Right lobe of liver (tissue), 6 donors: ENCODE data around the gene NAP1L1. TPM values are rescaled to one million over a fixed set of nuclear protein-coding genes. Genes with fewer than 3 reads are reported as not detected.

Experiments used
- ATAC-seq, 4 donors: fragments of 200-7000 bp; cut with Tn5 transposase; one replicate each; pipeline ENCODE4 v1.9.1; 2020; ENCODE audit warnings: mild to moderate bottlenecking in 4 of 4, moderate library complexity in 4 of 4
- DNase-seq, 3 donors: peaks; one replicate each; pipeline ENCODE4 v3.0.0-alpha.2; 2020
- H3K27ac ChIP-seq, 3 donors: fragments of 200-600 bp; one replicate each; pipeline ENCODE4 v1.8.0; 2022
- H3K27me3 ChIP-seq, 2 donors: fragments of 200-600 bp; one replicate each; pipeline ENCODE4 v1.8.0; 2022
- H3K36me3 ChIP-seq, 4 donors: fragments of 200-600 bp; sonication (generic) in 1 of 4; one replicate each; pipeline versions ENCODE4 v1.5.1 to v1.8.0; 2017 to 2022; ENCODE audit warnings: control low read depth in 1 of 4
- H3K4me1 ChIP-seq, 4 donors: fragments of 200-600 bp; sonication (generic) in 1 of 4; one replicate each; pipeline versions ENCODE4 v1.5.1 to v1.8.0; 2017 to 2022; ENCODE audit warnings: control low read depth in 1 of 4
- H3K4me3 ChIP-seq, 3 donors: fragments of 200-600 bp; one replicate each; pipeline ENCODE4 v1.8.0; 2022
- H3K9me3 ChIP-seq, 4 donors: fragments of 200-600 bp; sonication (generic) in 1 of 4; one replicate each; pipeline versions ENCODE4 v1.5.1 to v1.8.0; 2017 to 2022; ENCODE audit warnings: control low read depth in 1 of 4
- POLR2A ChIP-seq: fragments of 450-650 bp; IDR thresholded peaks from one replicate; pipeline ENCODE4 v1.6.1; 2017; ENCODE audit warnings: antibody characterized with exemption, mild to moderate bottlenecking
- WGBS: methylation state at CpG from one replicate; pipeline ENCODE4 v1.1.6; 2018; ENCODE audit warnings: low coverage, low lambda C conversion rate; ENCODE audit not compliant: insufficient coverage; ENCODE audit errors: missing lambda C conversion rate; 5-methylcytosine and 5-hydroxymethylcytosine counted together
- intact Hi-C, 2 donors: fragments of 100-400 bp; cut with DNase I; formaldehyde crosslinking; loops; one replicate each; pipeline versions ENCODE4 v1.11.2 to v1.14.1; 2022
- total RNA-seq, 6 experiments: library from RNA; depleted of rRNA in 2 of 6; stranded (reverse); fragments of >200 nt in 2 of 6; fragmentation: NEBNext Ultra II Directional in 3 of 6; extraction: Animal tissue kit (Norgen Biotek cat#: 25700) in 3 of 6; gene quantifications; one replicate each; pipeline versions ENCODE4 v1.1.0 to v1.2.4, GENCODE V29; 2016 to 2023
- TF ChIP-seq, protein P1 (sequence below), 4 donors: fragments of 200-600 bp in 3 of 4; fragments of 450-650 bp in 1 of 4; IDR thresholded peaks; one replicate each; pipeline versions ENCODE4 v1.5.1 to v1.8.0; 2016 to 2022; ENCODE audit warnings: antibody characterized with exemption in 4 of 4, mild to moderate bottlenecking in 2 of 4
- donor health status: DM: no; HTN: yes; CAD: no.
- donor health status: DM: no; HTN: no; CAD: no.
- donor health status: DM: no; HTN: no; CAD: no.
- donor health status: DM: no; HTN: yes; CAD: no.
- donor health status: DM: no; HTN: yes; CAD: no.

The NAP1L1 gene
- total RNA-seq, 6 experiments from 2014 or later: 61.9 to 99.1 (median 81.5) TPM

DNA sequence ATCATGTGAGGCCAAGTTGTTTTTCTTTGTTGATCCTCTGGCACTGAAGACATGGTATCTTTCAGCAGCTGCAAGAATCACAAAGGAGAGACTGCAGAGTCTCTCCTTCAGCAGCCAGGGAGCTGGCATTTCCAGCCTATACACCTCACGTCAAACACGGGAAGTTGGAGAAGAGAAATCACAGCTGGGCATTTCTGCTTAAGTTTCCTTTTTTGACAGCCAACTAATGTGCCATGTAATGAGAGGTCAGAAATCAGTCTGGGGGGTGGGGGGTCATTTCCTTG lies 81.2 kb downstream of the NAP1L1 start:
- Histone ChIP-seq H3K9me3 (no peaks in the 10 kb centered on the region), H3K4me3 (no peak overlapping the region), H3K4me1 (no peaks in the 10 kb centered on the region), H3K36me3 (no peaks in the 10 kb centered on the region), H3K27ac (no peak overlapping the region), H3K27me3 (no peaks in the 10 kb centered on the region)
- intact Hi-C loops: no loop called here
- ATAC-seq (no peak), DNase-seq (no peak)
- 89% methylated on average over 2 of the region's 2 CpGs for WGBS
- TF ChIP-seq, protein P1, sequence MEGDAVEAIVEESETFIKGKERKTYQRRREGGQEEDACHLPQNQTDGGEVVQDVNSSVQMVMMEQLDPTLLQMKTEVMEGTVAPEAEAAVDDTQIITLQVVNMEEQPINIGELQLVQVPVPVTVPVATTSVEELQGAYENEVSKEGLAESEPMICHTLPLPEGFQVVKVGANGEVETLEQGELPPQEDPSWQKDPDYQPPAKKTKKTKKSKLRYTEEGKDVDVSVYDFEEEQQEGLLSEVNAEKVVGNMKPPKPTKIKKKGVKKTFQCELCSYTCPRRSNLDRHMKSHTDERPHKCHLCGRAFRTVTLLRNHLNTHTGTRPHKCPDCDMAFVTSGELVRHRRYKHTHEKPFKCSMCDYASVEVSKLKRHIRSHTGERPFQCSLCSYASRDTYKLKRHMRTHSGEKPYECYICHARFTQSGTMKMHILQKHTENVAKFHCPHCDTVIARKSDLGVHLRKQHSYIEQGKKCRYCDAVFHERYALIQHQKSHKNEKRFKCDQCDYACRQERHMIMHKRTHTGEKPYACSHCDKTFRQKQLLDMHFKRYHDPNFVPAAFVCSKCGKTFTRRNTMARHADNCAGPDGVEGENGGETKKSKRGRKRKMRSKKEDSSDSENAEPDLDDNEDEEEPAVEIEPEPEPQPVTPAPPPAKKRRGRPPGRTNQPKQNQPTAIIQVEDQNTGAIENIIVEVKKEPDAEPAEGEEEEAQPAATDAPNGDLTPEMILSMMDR (IDR thresholded peaks at IDR 0.05): no peak
- no peak for TF ChIP-seq POLR2A

DNA sequence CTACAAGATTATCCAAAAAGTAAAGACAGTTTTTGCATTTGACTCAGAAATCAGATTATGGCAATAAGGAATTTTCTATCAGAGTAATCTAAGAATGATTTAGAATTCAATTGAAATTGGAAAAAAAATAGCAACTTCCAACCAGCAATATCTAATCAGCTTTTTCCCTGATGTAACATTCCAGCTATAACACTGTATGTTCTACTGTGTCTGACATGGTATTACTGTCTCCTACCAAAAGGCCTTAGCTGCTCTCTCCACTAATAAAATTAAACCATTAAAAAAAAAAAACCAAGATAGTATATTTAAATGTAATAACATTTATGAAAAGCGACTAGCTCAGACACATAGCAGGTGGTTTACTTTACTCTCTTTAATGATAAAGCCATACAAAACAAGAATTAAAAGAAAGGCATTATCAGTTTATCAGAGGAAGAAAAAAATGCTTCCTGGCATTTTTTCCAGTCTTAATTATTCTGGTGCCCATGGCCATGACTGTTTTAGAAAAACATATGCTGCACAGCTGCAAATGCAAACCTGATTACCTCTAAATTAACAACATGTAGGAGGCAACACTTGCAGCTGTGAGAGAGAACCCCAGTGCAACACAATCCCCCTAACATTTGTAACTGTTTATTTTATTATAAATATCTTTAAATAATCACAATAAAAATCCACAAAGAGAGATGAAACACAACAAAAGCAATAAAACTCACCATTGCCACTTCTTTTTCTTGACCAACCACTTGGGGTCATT lies 81.7 kb downstream of the NAP1L1 start:
- intact Hi-C loops: no loop called here
- no peaks in the 10 kb centered on the region for H3K27me3 ChIP-seq
- DNase-seq (no peak), ATAC-seq (no peak)
- H3K4me3 ChIP-seq: no peak overlapping the region
- WGBS: 75% methylated on average over 1 of the region's 1 CpG
- H3K36me3 ChIP-seq: no peaks in the 10 kb centered on the region
- H3K4me1 ChIP-seq: no peaks in the 10 kb centered on the region
- H3K9me3 ChIP-seq: no peaks in the 10 kb centered on the region
- no peak overlapping the region for H3K27ac ChIP-seq
- no peak for TF ChIP-seq POLR2A
- TF ChIP-seq, protein P1 (IDR thresholded peaks at IDR 0.05): no peak

DNA sequence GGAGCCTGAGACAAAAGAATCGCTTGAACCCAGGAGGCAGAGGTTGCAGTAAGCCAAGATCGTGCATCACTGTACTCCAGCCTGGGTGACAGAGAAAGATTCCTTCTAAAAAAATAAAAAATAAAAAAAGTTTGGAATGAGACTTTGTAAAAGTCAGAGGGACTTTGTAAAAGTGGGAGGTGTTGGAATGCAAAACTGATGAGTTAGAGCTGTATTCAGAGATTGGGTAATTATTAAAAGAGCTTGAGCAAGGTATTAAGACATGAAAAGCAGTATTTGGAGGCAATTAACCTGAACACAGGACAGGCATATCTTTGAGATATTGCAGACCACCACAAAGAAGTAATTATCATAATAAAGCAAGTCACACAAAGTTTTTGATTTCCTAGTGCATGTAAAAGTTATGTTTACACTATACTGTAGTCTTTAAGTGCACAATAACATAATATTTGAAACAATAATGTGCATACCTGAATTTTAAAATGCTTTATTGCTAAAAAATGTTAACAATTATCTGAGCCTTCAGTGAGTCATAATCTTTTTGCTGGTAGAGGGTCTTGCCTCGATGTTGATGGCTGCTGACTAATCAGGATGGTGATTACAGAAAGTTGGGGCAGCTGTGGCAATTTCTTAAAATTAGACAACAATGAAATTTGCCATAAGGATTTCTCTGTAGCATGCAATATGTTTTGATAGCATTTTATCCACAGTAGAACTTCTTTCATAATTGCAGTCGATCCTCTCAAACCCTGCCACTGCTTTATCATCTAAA lies 86.0 kb downstream of the NAP1L1 start:
- Histone ChIP-seq H3K4me3 (no peak overlapping the region), H3K27ac (no peak overlapping the region), H3K9me3 (no peaks in the 10 kb centered on the region), H3K27me3 (no peaks in the 10 kb centered on the region), H3K36me3 (no peaks in the 10 kb centered on the region), H3K4me1 (no peaks in the 10 kb centered on the region)
- peak in 2 of 4 donors; percentile 65 to 67 for ATAC-seq
- DNase-seq: no peak
- TF ChIP-seq, protein P1 (IDR thresholded peaks at IDR 0.05): no peak
- TF ChIP-seq POLR2A: no peak
- WGBS: 88% methylated on average over 4 of the region's 4 CpGs
- intact Hi-C loops: no loop called here

DNA sequence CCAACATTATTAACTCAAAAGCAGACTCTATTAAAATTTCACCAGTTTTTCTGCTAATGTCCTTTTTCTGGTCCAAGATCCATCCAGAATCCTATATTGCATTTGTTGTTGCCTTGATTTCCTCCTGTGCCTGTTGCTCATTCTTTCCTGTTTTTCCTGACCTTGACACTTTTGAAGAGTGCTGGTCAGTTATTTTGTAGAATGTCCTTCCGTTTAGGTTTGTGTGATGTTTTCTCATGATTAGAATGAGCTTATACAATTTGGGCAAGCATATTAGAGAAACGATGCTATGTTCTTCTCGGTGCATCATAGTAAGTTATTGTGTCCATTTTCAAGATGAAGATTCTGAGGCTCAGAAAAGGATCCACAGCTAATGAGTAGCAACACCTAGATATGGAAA lies 86.8 kb downstream of the NAP1L1 start:
- intact Hi-C loops: no loop called here
- Histone ChIP-seq H3K4me3 (no peak overlapping the region), H3K4me1 (no peaks in the 10 kb centered on the region), H3K27ac (no peak overlapping the region), H3K27me3 (no peaks in the 10 kb centered on the region), H3K9me3 (no peaks in the 10 kb centered on the region), H3K36me3 (no peaks in the 10 kb centered on the region)
- DNase-seq: no peak
- WGBS: 81% methylated on average over 3 of the region's 3 CpGs
- TF ChIP-seq POLR2A: no peak
- TF ChIP-seq, protein P1 (IDR thresholded peaks at IDR 0.05): no peak
- no peak for ATAC-seq
